Left ventricle myocardium superior (tissue), 1 donor: ENCODE measurements around the gene DSG3. TPM values are rescaled to one million over a fixed set of nuclear protein-coding genes. Genes with fewer than 3 reads are reported as not detected.

ENCODE experiments used
- ATAC-seq: fragments of 200-7000 bp; cut with Tn5 transposase; one replicate; pipeline ENCODE4 v1.9.1; 2020; ENCODE audit warnings: mild to moderate bottlenecking, moderate library complexity
- DNase-seq: peaks from one replicate; pipeline ENCODE4 v3.0.0-alpha.2; 2020
- intact Hi-C: fragments of 100-400 bp; cut with micrococcal nuclease; formaldehyde crosslinking; loops from one replicate; pipeline ENCODE4 v1.11.0; 2022
- total RNA-seq: library from RNA; stranded (reverse); fragmentation: NEBNext Ultra II Directional; extraction: Animal tissue kit (Norgen Biotek cat#: 25700); gene quantifications from one replicate; pipeline ENCODE4 v1.2.1, GENCODE V29; 2021
- donor health status: DM: no; HTN: yes; CAD: no; lungs with severe emphysema.

Gene DSG3
- total RNA-seq, 1 donor from 2014 or later = not detected

GRCh38 chr18:31426871-31427406 is 20.6 kb upstream of the DSG3 start:
- ATAC-seq (no peak), DNase-seq (no peak)
- intact Hi-C loops = loop anchor here (10.0 kb wide), 1 partner anchor 162 kb away; no protein-coding TSS in a partner anchor

GRCh38 chr18:31428211-31428610 is 19.3 kb upstream of the DSG3 start:
- ATAC-seq (no peak), DNase-seq (no peak)
- intact Hi-C loops = loop anchor here (10.0 kb wide), 1 partner anchor 163 kb away; no protein-coding TSS in a partner anchor

- intact Hi-C loops = loop anchor here (10.0 kb wide), 1 partner anchor 165 kb away; no protein-coding TSS in a partner anchor
- no peak for DNase-seq
- no peak for ATAC-seq
Observed at GRCh38 chr18:31429623-31430022, 17.9 kb upstream of the DSG3 start.

GRCh38 chr18:31430072-31430471 is 17.5 kb upstream of the DSG3 start:
- DNase-seq (no peak), ATAC-seq (no peak)
- intact Hi-C loops = no loop called here

GRCh38 chr18:31430554-31430953 is 17.0 kb upstream of the DSG3 start:
- ATAC-seq (no peak), DNase-seq (no peak)
- intact Hi-C loops = no loop called here

GRCh38 chr18:31432316-31432715 is 15.2 kb upstream of the DSG3 start:
- no peak for DNase-seq
- ATAC-seq = no peak
- intact Hi-C loops = no loop called here

- no peak for DNase-seq
- no peak for ATAC-seq
- intact Hi-C loops = no loop called here
Observed at GRCh38 chr18:31436825-31437224, 10.7 kb upstream of the DSG3 start.

- no peak for DNase-seq
- intact Hi-C loops = no loop called here
- ATAC-seq = no peak
Observed at GRCh38 chr18:31438402-31438801, 9.1 kb upstream of the DSG3 start.

- ATAC-seq = no peak
- DNase-seq = no peak
- intact Hi-C loops = no loop called here
Observed at GRCh38 chr18:31439807-31440325, 7.7 kb upstream of the DSG3 start.

- DNase-seq (no peak), ATAC-seq (no peak)
- intact Hi-C loops = no loop called here
Observed at GRCh38 chr18:31440787-31441186, 6.8 kb upstream of the DSG3 start.

GRCh38 chr18:31441493-31441892 is 6.0 kb upstream of the DSG3 start:
- intact Hi-C loops = no loop called here
- no peak for DNase-seq
- ATAC-seq = no peak

- no peak for DNase-seq
- intact Hi-C loops = no loop called here
- no peak for ATAC-seq
Observed at GRCh38 chr18:31444142-31444541, 3.4 kb upstream of the DSG3 start.

GRCh38 chr18:31445908-31446307 is 1.6 kb upstream of the DSG3 start:
- ATAC-seq (no peak), DNase-seq (no peak)
- intact Hi-C loops = no loop called here

GRCh38 chr18:31446854-31447253 is 687 bp upstream of the DSG3 start:
- no peak for ATAC-seq
- intact Hi-C loops = no loop called here
- DNase-seq = no peak

- DNase-seq (no peak), ATAC-seq (no peak)
- intact Hi-C loops = no loop called here
Observed at GRCh38 chr18:31450409-31450808, 2.9 kb downstream of the DSG3 start.

GRCh38 chr18:31451625-31452024 is 4.1 kb downstream of the DSG3 start:
- intact Hi-C loops = no loop called here
- DNase-seq = no peak
- no peak for ATAC-seq

- intact Hi-C loops = no loop called here
Observed at GRCh38 chr18:31454066-31454708, 6.6 kb downstream of the DSG3 start.

GRCh38 chr18:31469629-31470028 is 22.1 kb downstream of the DSG3 start:
- intact Hi-C loops = no loop called here
- DNase-seq (no peak), ATAC-seq (no peak)

More at GRCh38 chr18:31454066-31454708, 6.6 kb downstream of the DSG3 start:
- no peak for ATAC-seq
- no peak for DNase-seq

GRCh38 chr18:31478688-31479087 is 31.1 kb downstream of the DSG3 start:
- no peak for DNase-seq
- ATAC-seq = no peak
- intact Hi-C loops = no loop called here

GRCh38 chr18:31482051-31482450 is 34.5 kb downstream of the DSG3 start:
- intact Hi-C loops = no loop called here
- ATAC-seq (no peak), DNase-seq (no peak)

GRCh38 chr18:31483396-31483795 is 35.9 kb downstream of the DSG3 start:
- ATAC-seq = no peak
- intact Hi-C loops = no loop called here
- DNase-seq = no peak
